GM12873 (cell line): ENCODE measurements around the gene TMEM222.

Experiments
- CTCF ChIP-seq: IDR thresholded peaks from 2 replicates; pipeline ENCODE4 v1.5.1; 2012; ENCODE audit warnings: low read depth, mild to moderate bottlenecking, moderate library complexity, low read length, control low read depth; ENCODE audit not compliant: insufficient read depth; ENCODE audit errors: missing control alignments

The TMEM222 gene

GRCh38 chr1:27327964-27328363 lies 6.0 kb downstream of the TMEM222 start:
- no peak for TF ChIP-seq CTCF

GRCh38 chr1:27330786-27331185 lies 8.8 kb downstream of the TMEM222 start:
- no peak for TF ChIP-seq CTCF

DNA sequence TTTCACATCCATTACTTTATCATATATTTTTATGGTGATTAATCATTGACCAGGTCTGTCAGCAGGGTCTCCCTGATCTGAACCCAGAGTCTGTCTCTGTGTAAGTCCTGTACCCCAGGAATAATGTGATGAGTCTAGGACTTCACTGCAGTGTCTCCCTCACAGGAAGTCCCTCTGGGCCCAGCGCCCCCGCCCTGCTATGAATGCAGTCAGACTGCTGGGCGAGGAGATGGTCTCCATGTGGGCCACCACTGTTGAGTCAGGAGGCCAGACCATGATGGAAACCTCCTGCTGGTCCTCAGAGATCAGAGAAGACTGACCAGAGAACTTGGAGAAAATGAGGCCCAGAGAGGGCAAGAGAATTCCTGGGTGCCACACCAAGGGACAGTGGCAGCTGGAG lies 9.5 kb downstream of the TMEM222 start:
- TF ChIP-seq CTCF: no peak

DNA sequence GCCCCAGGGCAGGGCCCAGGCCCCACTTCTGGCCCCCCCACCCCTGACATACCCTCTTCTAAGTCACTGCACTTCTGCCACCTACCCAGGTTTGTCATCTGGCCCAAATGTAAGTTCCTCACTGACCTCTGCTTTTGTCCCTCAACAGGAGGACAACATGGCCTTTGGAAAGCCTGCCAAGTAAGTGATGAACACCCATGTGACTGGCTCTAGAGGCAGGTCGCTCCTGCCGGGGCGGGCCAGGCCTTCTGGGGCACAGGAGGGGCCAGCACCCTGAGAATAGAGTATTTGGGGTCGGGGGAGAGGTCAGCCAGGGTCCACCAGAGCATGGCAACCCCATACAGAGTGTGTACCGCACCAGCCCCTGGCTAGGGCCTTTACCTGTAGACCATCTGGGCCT lies 10.0 kb downstream of the TMEM222 start:
- TF ChIP-seq CTCF: no peak

DNA sequence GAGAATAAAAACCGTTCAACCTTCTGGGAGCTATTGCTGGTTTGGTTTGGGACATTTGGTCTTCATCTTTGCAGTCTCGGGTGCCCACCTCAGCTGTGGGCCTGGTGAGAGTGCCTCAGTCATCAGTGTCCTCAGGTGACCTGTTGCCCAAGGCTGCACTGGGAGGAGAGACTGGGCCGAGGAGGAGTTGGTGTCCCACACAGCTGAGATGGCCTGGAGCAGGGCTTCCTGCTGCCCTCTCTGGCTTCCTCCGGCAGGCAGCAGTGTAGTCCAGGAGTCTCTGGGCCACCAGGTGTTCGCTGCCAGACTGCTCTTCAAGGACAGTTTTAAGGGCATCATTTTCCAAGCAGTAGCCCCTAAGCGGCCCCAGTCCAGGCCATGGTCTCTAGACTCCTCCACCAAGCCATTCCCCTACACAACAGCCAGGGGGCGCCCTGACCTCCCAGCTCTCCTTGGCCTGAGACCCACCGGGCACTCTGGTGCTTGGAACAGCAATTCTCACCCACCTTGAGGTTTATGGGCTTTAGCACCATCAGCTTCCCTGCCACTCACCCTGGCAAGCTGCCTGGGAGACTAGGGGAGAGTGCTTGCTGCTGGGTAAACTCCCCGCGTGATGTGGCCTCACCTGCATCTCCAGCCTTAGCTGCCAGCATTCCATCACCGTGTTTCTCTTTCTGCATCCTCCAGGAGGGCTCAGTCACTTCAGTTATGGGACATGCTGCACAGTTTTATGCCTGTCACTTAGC lies 10.7 kb downstream of the TMEM222 start:
- TF ChIP-seq CTCF: peak; percentile 91

GRCh38 chr1:27333717-27334279 lies 11.8 kb downstream of the TMEM222 start:
- no peak for TF ChIP-seq CTCF

DNA sequence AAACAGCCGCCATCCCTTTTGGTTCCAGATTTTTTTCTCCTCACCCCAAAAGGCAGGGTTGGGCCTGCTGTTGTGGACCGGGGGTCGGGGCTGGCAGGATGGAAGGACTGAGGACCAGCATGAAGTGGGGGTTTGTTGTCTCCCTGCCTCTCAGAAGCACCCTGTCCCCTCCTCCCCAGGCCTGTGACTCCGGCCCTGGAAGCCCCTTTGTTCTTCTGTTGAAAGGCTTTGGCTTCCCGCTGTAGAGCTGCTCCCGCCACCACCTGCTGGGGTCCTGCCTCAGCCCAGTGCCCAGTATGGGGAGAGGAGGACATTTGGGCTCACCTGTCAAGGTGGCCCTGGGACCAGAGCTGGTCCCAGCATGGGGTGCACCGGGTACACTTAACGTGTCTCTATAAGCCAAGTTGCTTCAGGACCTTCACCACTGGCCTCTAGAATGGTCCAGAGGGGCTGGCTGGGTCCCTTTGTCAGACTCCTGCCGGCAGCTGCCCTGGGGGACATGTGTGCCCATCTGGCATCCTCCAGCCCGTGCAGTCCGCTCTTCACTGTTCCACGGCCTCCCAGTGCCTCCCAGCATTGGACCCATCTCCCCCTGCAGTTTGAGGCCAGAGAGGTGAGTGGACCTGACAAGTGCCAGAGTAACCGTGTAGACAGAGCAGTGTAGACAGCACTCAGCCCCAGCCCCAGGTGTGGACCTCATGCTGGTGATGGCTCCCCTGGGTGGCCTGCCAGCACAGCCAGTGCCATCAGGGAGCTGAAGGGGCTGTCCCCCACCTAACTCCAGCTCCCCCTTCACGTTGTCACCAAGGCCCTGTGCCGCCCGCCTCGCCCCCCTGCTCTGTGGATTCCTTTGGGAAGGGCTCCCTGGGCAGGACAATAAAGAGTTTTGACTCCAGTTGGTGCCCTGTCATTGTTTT lies 13.8 kb downstream of the TMEM222 start:
- TF ChIP-seq CTCF: no peak
